ENCODE measurements around the gene MRPL1. TPM values are rescaled to one million over a fixed set of nuclear protein-coding genes. Genes with fewer than 3 reads are reported as not detected.

The MRPL1 gene
- polyA plus RNA-seq, 2 of the 4 experiments (the other 2 are of a cell fraction): 24.6 to 62.3 TPM

DNA sequence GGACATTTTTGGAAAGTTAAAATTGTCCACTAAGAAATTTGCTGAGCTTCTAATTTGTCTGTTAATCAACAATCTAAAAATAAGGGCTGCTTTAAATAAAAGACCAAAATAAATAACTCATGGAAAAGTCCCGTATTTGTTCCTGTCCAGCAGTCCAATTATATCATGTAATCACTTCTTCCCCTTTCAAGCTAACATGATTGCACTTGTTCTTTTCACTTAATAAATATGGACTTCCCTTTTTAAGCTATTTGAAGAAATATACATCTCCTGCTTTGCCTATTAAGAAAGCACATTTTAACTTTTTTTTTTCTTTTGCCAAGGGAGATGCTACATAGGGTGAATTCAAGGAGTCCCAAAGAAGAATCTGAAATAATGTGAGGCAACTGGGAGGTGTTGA lies 138.9 kb downstream of the MRPL1 start:
- FAIRE-seq (no peak), ATAC-seq (no peak), DNase-seq (ENCODE audit: low read depth in 1 of 2, low spot score in 1 of 2) (no peak)
- Histone ChIP-seq H3K4me1 (no peaks in the 10 kb centered on the region), H3K4me3 (no peak overlapping the region), H3K9me3 (no peaks in the 10 kb centered on the region), H3K27ac (no peak overlapping the region), H3K4me2 (no peak overlapping the region)
- 76% methylated on average over 1 of the region's 1 CpG for WGBS (ENCODE audit: missing lambda C conversion rate)
- TF ChIP-seq POLR2AphosphoS2 (conservative IDR thresholded peaks at IDR 0.05; ENCODE audit: low read length): no peak
- TF ChIP-seq CEBPB (IDR thresholded peaks at IDR 0.05): no peak
- no peak for TF ChIP-seq EP300 (IDR thresholded peaks at IDR 0.05)
- TF ChIP-seq, protein P1, sequence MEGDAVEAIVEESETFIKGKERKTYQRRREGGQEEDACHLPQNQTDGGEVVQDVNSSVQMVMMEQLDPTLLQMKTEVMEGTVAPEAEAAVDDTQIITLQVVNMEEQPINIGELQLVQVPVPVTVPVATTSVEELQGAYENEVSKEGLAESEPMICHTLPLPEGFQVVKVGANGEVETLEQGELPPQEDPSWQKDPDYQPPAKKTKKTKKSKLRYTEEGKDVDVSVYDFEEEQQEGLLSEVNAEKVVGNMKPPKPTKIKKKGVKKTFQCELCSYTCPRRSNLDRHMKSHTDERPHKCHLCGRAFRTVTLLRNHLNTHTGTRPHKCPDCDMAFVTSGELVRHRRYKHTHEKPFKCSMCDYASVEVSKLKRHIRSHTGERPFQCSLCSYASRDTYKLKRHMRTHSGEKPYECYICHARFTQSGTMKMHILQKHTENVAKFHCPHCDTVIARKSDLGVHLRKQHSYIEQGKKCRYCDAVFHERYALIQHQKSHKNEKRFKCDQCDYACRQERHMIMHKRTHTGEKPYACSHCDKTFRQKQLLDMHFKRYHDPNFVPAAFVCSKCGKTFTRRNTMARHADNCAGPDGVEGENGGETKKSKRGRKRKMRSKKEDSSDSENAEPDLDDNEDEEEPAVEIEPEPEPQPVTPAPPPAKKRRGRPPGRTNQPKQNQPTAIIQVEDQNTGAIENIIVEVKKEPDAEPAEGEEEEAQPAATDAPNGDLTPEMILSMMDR (IDR thresholded peaks at IDR 0.05): no peak
- ChIA-PET CTCF (no interaction called here), POLR2A (no interaction called here)

DNA sequence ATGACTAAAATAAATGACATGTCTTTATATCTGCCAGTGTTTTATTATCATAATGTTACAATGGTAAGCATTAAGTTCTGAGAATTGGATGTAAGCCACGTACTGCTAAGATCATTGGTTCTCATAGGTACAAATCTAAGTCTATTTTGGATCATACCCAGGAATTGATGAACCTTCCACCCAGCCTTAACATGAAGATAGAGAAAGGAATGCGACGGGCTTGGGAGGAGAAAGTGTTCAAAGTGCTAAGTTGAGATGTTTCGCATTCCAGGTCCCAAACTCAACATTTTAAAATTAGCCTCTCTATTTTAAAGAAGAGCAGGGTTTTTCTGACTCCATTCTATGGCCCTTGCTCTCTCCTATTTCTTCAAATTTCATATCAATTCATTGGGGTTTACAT lies 139.6 kb downstream of the MRPL1 start:
- POLR2A ChIA-PET: no interaction called here
- WGBS (ENCODE audit: missing lambda C conversion rate): 72% methylated on average over 4 of the region's 4 CpGs
- FAIRE-seq (peak; percentile 28), DNase-seq (ENCODE audit: low read depth in 1 of 2, low spot score in 1 of 2) (no peak), ATAC-seq (no peak)
- no peaks in the 10 kb centered on the region for H3K9me3 ChIP-seq
- H3K4me3 ChIP-seq: no peak overlapping the region
- H3K4me1 ChIP-seq: no peaks in the 10 kb centered on the region
- CTCF ChIA-PET: no interaction called here
- TF ChIP-seq RAD21 (conservative IDR thresholded peaks at IDR 0.05 in 1 of 2, IDR thresholded peaks at IDR 0.05 in 1 of 2) (no peak), RFX5 (IDR thresholded peaks at IDR 0.05) (no peak), ESRRA (IDR thresholded peaks at IDR 0.05; ENCODE audit: borderline replicate concordance, low read length) (no peak), MAZ (IDR thresholded peaks at IDR 0.05; ENCODE audit: borderline replicate concordance, low read depth, low read length) (no peak), SREBF2 (IDR thresholded peaks at IDR 0.05) (no peak), FOSB (CRISPR knock-in tag; IDR thresholded peaks at IDR 0.05) (no peak), EHMT2 (IDR thresholded peaks at IDR 0.05; ENCODE audit: low read depth) (no peak), JUN (IDR thresholded peaks at IDR 0.05) (no peak), SMC3 (IDR thresholded peaks at IDR 0.05) (no peak), POLR2A (IDR thresholded peaks at IDR 0.05; ENCODE audit: low read length) (no peak), HDAC2 (IDR thresholded peaks at IDR 0.05) (no peak), KDM1A (IDR thresholded peaks at IDR 0.05; ENCODE audit: low read depth) (no peak), POLR2AphosphoS2 (conservative IDR thresholded peaks at IDR 0.05; ENCODE audit: low read length) (no peak), ZSCAN20 (CRISPR knock-in tag; IDR thresholded peaks at IDR 0.05) (no peak), EP300 (IDR thresholded peaks at IDR 0.05) (no peak), BHLHE40 (IDR thresholded peaks at IDR 0.05; ENCODE audit: low read depth, low read length) (no peak)
- TF ChIP-seq, protein P2, sequence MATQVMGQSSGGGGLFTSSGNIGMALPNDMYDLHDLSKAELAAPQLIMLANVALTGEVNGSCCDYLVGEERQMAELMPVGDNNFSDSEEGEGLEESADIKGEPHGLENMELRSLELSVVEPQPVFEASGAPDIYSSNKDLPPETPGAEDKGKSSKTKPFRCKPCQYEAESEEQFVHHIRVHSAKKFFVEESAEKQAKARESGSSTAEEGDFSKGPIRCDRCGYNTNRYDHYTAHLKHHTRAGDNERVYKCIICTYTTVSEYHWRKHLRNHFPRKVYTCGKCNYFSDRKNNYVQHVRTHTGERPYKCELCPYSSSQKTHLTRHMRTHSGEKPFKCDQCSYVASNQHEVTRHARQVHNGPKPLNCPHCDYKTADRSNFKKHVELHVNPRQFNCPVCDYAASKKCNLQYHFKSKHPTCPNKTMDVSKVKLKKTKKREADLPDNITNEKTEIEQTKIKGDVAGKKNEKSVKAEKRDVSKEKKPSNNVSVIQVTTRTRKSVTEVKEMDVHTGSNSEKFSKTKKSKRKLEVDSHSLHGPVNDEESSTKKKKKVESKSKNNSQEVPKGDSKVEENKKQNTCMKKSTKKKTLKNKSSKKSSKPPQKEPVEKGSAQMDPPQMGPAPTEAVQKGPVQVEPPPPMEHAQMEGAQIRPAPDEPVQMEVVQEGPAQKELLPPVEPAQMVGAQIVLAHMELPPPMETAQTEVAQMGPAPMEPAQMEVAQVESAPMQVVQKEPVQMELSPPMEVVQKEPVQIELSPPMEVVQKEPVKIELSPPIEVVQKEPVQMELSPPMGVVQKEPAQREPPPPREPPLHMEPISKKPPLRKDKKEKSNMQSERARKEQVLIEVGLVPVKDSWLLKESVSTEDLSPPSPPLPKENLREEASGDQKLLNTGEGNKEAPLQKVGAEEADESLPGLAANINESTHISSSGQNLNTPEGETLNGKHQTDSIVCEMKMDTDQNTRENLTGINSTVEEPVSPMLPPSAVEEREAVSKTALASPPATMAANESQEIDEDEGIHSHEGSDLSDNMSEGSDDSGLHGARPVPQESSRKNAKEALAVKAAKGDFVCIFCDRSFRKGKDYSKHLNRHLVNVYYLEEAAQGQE (IDR thresholded peaks at IDR 0.05): no peak
- TF ChIP-seq, protein P3, sequence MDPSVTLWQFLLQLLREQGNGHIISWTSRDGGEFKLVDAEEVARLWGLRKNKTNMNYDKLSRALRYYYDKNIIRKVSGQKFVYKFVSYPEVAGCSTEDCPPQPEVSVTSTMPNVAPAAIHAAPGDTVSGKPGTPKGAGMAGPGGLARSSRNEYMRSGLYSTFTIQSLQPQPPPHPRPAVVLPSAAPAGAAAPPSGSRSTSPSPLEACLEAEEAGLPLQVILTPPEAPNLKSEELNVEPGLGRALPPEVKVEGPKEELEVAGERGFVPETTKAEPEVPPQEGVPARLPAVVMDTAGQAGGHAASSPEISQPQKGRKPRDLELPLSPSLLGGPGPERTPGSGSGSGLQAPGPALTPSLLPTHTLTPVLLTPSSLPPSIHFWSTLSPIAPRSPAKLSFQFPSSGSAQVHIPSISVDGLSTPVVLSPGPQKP (IDR thresholded peaks at IDR 0.05; ENCODE audit: low read depth, low read length): no peak
- no peak overlapping the region for H3K4me2 ChIP-seq
- H3K27ac ChIP-seq: no peak overlapping the region

Small RNA genes within 50 kb of the gene (small RNA-seq; reads per million reads assigned to genes)
- gene AC112225.1: 0 reads per million in 6 experiments

Other genes with a start within 250 kb of the MRPL1 start
- 8.7 and 11.9 TPM in 2 replicates for gene CNOT6L, start 43.5 kb upstream of the MRPL1 start, polyA plus RNA-seq (2011; rRNA removed)
- 5.3 to 6.7 TPM (median 5.8 TPM) in 3 replicates for gene CNOT6L, start 43.5 kb upstream of the MRPL1 start, polyA plus RNA-seq (2017; fragmentation: RNase III; extraction: RNeasy Plus Mini Kit Qiagen cat#74134 plus additional on column Dnase treatment)
- gene FRAS1, start 194.5 kb downstream of the MRPL1 start, polyA plus RNA-seq (2011; rRNA removed): 5.8 and 8.8 TPM in 2 replicates
- 2.3 to 3.0 TPM (median 2.8 TPM) in 3 replicates for gene FRAS1, start 194.5 kb downstream of the MRPL1 start, polyA plus RNA-seq (2017; fragmentation: RNase III; extraction: RNeasy Plus Mini Kit Qiagen cat#74134 plus additional on column Dnase treatment)

All from A549 (cell line).